MCF 10A (cell line): Measurements from ENCODE around the gene HCRTR1. TPM values are rescaled to one million over a fixed set of nuclear protein-coding genes. Genes with fewer than 3 reads are reported as not detected.

ENCODE experiments used
- Bru-seq: library from RNA; stranded (reverse); fragments of 400-500 nt; gene quantifications from one replicate; lab custom pipeline; 2021; lab: Mats Ljungman, UMichigan
- BruChase-seq, 2 experiments: library from RNA; stranded (reverse); fragments of 400-500 nt; gene quantifications; one replicate each; lab custom pipeline; 2021; lab: Mats Ljungman, UMichigan
- BruUV-seq: library from RNA; stranded (reverse); fragments of 400-500 nt; replicated peaks from 2 replicates; lab custom pipeline; 2021; lab: Mats Ljungman, UMichigan
- CTCF ChIA-PET: fragments of 300-600 bp; sonication (Branson Sonifier 250); formaldehyde crosslinking; extraction: SDS; loops from one replicate; lab custom pipeline; 2021; ENCODE audit warnings: antibody characterized with exemption, inconsistent platforms; lab: Yijun Ruan, JAX
- POLR2A ChIA-PET: fragments of 300-600, 350-650 bp; sonication (Branson Sonifier 250); formaldehyde crosslinking; extraction: SDS; loops from one replicate; lab custom pipeline; 2020; ENCODE audit warnings: antibody characterized with exemption, inconsistent platforms; lab: Yijun Ruan, JAX
- DNase-seq: peaks from one replicate; pipeline ENCODE4 v3.0.0-alpha.2; 2018; ENCODE audit not compliant: unreplicated experiment
- H3K27ac Mint-ChIP-seq: one replicate; pipeline ENCODE4 v1.8.0; 2022; ENCODE audit warnings: mild to moderate bottlenecking, low read depth, mixed read lengths; ENCODE audit not compliant: unreplicated experiment
- H3K27me3 Mint-ChIP-seq: one replicate; pipeline ENCODE4 v1.8.0; 2022; ENCODE audit warnings: mixed read lengths; ENCODE audit not compliant: insufficient read depth, unreplicated experiment
- H3K36me3 Mint-ChIP-seq: one replicate; pipeline ENCODE4 v1.8.0; 2022; ENCODE audit warnings: mild to moderate bottlenecking, moderate library complexity, mixed read lengths; ENCODE audit not compliant: insufficient read depth, unreplicated experiment
- H3K4me1 Mint-ChIP-seq: one replicate; pipeline ENCODE4 v1.8.0; 2022; ENCODE audit warnings: mixed read lengths; ENCODE audit not compliant: insufficient read depth, unreplicated experiment
- H3K4me3 Mint-ChIP-seq: one replicate; pipeline ENCODE4 v1.8.0; 2022; ENCODE audit warnings: mild to moderate bottlenecking, moderate library complexity, mixed read lengths; ENCODE audit not compliant: unreplicated experiment
- H3K9me3 Mint-ChIP-seq: one replicate; pipeline ENCODE4 v1.8.0; 2022; ENCODE audit warnings: mixed read lengths; ENCODE audit not compliant: unreplicated experiment
- intact Hi-C: fragments of 100-400 bp; cut with micrococcal nuclease; formaldehyde crosslinking; loops from 2 replicates; pipeline ENCODE4 v1.14.1; 2022
- long read RNA-seq: library from polyadenylated mRNA; stranded (forward); transcript quantifications from one replicate; pipeline ENCODE4 v2.0.0, GENCODE V29; 2022
- total RNA-seq: library from RNA; stranded (reverse); gene quantifications from 2 replicates; pipeline ENCODE4 v1.2.3, GENCODE V29; 2022
- TF ChIP-seq, protein P1 (sequence below): fragments of 200-600 bp; IDR thresholded peaks from one replicate; pipeline ENCODE4 v1.8.0; 2022; ENCODE audit warnings: antibody characterized with exemption, mild to moderate bottlenecking; ENCODE audit not compliant: unreplicated experiment

Gene HCRTR1
- not detected in 2 replicates for total RNA-seq
- Bru-seq, nascent RNA = not detected
- not detected for BruChase-seq, experiment 1, labeled RNA remaining after a 6-hour chase
- BruChase-seq, experiment 2, labeled RNA remaining after a 2-hour chase = not detected
- long read RNA-seq, partial matches to known transcripts = 0 of 4 reads
- long read RNA-seq, other reads (novel, unspliced or antisense) = 4 of 4 reads

DNA sequence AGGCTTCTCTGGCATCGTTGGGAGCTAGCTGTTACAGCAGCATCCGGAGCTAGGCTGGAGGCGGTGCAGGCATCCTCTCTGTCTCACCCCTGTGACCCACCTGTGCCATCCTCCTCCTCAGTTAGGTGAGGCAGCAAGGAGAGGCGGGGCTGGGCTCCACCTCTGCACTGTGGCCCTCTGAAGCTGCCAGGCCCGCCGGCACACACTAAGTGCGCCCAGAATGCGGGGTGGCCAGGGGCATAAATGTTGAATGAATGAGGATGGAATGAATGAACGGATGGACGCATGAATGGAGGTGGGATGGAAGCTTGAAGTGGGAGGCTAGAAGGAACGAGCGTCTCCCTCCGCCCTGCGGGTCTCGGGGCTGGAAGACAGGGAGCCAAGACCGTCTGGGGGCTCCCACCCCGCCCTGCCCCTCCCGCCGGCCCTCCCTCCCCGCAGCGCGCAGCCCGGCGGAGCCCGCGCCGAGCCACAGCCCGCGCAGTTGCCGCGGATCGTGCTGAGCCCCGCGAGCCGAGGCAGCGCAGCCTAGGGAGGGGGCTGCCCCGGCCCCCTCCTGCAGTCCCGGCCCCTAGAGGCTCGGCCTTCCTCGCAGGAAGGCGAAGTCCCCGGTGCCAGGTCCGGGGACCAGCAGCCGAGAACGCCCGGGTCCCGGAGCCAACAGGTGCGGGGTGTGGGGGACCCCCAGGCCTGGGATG lies at the start of gene HCRTR1:
Gene HCRTR1 (plus strand): TSS at position 472 of the 698 bp plus-strand sequence. CDS start 1,504 bp downstream, outside the sequence.
- H3K36me3 Mint-ChIP-seq = no peaks in the 10 kb centered on the region
- peak within 1 kb of the TSS; percentile 66 for H3K4me3 Mint-ChIP-seq
- TF ChIP-seq, protein P1, sequence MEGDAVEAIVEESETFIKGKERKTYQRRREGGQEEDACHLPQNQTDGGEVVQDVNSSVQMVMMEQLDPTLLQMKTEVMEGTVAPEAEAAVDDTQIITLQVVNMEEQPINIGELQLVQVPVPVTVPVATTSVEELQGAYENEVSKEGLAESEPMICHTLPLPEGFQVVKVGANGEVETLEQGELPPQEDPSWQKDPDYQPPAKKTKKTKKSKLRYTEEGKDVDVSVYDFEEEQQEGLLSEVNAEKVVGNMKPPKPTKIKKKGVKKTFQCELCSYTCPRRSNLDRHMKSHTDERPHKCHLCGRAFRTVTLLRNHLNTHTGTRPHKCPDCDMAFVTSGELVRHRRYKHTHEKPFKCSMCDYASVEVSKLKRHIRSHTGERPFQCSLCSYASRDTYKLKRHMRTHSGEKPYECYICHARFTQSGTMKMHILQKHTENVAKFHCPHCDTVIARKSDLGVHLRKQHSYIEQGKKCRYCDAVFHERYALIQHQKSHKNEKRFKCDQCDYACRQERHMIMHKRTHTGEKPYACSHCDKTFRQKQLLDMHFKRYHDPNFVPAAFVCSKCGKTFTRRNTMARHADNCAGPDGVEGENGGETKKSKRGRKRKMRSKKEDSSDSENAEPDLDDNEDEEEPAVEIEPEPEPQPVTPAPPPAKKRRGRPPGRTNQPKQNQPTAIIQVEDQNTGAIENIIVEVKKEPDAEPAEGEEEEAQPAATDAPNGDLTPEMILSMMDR = no peak
- DNase-seq = no peak
- no TSS peak for BruUV-seq
- H3K9me3 Mint-ChIP-seq = no peaks in the 10 kb centered on the region
- H3K27me3 Mint-ChIP-seq = peaks cover 29% of the 10 kb centered on the region
- intact Hi-C loops = no loop called here
- ChIA-PET CTCF (interaction anchor here (0.7 to 1.8 kb wide), 5 partner anchors 10 to 432 kb away, joined by 3 to 9 read pairs (median 6); no protein-coding TSS in a partner anchor), POLR2A (interaction anchor here (1.3 to 1.4 kb wide), 2 partner anchors 21 to 172 kb away, joined by 4 to 5 read pairs; no protein-coding TSS in a partner anchor)
- H3K4me1 Mint-ChIP-seq = no peaks in the 10 kb centered on the region
- no peak within 1 kb of the TSS for H3K27ac Mint-ChIP-seq

DNA sequence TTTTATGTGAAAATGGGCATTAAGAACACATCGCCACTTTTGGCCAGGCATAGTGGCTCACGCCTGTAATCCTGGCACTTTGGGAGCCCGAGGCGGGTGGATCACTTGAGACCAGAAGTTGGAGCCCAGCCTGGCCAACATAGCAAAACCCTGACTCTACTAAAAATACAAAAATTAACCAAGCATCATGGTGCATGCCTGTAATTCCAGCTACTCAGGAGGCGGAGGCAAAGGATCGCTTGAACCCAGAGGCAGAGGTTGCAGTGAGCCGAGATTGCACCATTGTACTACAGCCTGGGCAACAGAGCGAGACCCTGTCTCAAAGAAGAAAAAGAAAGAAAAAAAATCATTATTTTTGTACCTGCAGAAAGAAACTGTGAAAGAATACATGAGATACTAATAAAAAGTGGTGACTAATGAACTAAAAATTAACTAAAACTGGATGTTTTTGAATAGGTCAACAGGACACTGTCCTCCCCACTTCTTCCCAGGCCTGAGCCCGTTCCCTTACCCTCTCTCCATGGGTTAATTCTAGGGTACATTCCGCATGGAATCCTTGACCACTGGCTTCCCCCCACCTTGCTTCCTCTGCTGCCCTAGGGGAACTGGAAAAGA lies 49.4 kb upstream of the HCRTR1 start:
- Mint-ChIP-seq H3K4me1 (peaks cover 8% of the 10 kb centered on the region), H3K4me3 (no peak overlapping the region), H3K27me3 (no peaks in the 10 kb centered on the region), H3K27ac (no peak overlapping the region), H3K36me3 (no peaks in the 10 kb centered on the region), H3K9me3 (no peaks in the 10 kb centered on the region)
- POLR2A ChIA-PET = interaction anchor here (1.4 to 2.4 kb wide), 2 partner anchors 17 to 71 kb away, joined by 3 to 6 read pairs; no protein-coding TSS in a partner anchor
- TF ChIP-seq, protein P1 = no peak
- CTCF ChIA-PET = interaction anchor here (0.7 to 1.5 kb wide), 7 partner anchors 9 to 221 kb away, joined by 3 to 7 read pairs (median 4); no protein-coding TSS in a partner anchor
- intact Hi-C loops = no loop called here
- DNase-seq = no peak
- BruUV-seq = no TSS peak

DNA sequence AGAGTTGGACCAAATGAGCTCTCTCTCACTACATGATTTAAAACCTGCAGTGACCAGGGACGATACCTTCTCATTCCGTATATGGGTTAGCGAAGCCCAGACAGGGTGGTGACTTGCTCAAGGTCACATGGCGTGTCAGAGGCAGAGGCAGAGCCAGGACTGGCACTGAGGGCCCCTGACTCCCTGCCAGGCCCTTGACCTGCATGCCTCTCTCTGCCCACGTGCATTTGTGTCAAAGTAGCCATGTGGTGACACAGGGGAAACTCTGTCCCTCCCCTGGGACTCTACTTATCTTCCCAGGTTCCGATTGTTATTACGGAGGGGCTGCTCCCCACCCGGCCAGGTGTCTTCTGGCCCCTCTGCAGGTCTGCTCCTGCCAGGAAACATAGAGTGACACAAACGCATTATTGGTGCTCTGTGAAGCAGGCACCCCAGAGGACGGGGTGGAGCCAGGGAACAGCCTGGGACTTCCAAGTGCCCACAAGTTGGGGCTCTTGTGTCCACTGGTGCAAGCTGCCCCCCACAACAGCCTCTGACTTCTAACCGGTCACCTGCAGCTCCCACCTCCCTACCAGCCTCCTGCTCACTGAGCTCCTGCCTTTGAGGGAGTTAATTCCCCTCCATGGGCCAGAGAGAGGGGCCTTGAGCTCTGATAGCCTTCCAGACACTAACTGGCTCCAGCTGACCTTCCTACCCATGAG lies 48.4 kb upstream of the HCRTR1 start:
- no TSS peak for BruUV-seq
- ChIA-PET POLR2A (interaction anchor here (1.4 kb wide), 1 partner anchor 18 kb away, joined by 3 read pairs; no protein-coding TSS in a partner anchor), CTCF (interaction anchor here (0.6 to 2.1 kb wide), 8 partner anchors 8 to 220 kb away, joined by 3 to 7 read pairs (median 4); no protein-coding TSS in a partner anchor)
- no peak overlapping the region for H3K4me3 Mint-ChIP-seq
- H3K27ac Mint-ChIP-seq = no peak overlapping the region
- TF ChIP-seq, protein P1 = no peak
- no peaks in the 10 kb centered on the region for H3K27me3 Mint-ChIP-seq
- H3K36me3 Mint-ChIP-seq = no peaks in the 10 kb centered on the region
- intact Hi-C loops = no loop called here
- no peak for DNase-seq
- no peaks in the 10 kb centered on the region for H3K9me3 Mint-ChIP-seq
- peaks cover 13% of the 10 kb centered on the region for H3K4me1 Mint-ChIP-seq
